Right lobe of liver (tissue), 6 donors: Measurements from ENCODE around the gene ZNF550. TPM values are rescaled to one million over a fixed set of nuclear protein-coding genes. Genes with fewer than 3 reads are reported as not detected.

ENCODE experiments used
- ATAC-seq, 4 donors: fragments of 200-7000 bp; cut with Tn5 transposase; one replicate each; pipeline ENCODE4 v1.9.1; 2020; ENCODE audit warnings: mild to moderate bottlenecking in 4 of 4, moderate library complexity in 4 of 4
- DNase-seq, 3 donors: peaks; one replicate each; pipeline ENCODE4 v3.0.0-alpha.2; 2020
- H3K27ac ChIP-seq, 3 donors: fragments of 200-600 bp; one replicate each; pipeline ENCODE4 v1.8.0; 2022
- H3K27me3 ChIP-seq, 2 donors: fragments of 200-600 bp; one replicate each; pipeline ENCODE4 v1.8.0; 2022
- H3K36me3 ChIP-seq, 4 donors: fragments of 200-600 bp; sonication (generic) in 1 of 4; one replicate each; pipeline versions ENCODE4 v1.5.1 to v1.8.0; 2017 to 2022; ENCODE audit warnings: control low read depth in 1 of 4
- H3K4me1 ChIP-seq, 4 donors: fragments of 200-600 bp; sonication (generic) in 1 of 4; one replicate each; pipeline versions ENCODE4 v1.5.1 to v1.8.0; 2017 to 2022; ENCODE audit warnings: control low read depth in 1 of 4
- H3K4me3 ChIP-seq, 3 donors: fragments of 200-600 bp; one replicate each; pipeline ENCODE4 v1.8.0; 2022
- H3K9me3 ChIP-seq, 4 donors: fragments of 200-600 bp; sonication (generic) in 1 of 4; one replicate each; pipeline versions ENCODE4 v1.5.1 to v1.8.0; 2017 to 2022; ENCODE audit warnings: control low read depth in 1 of 4
- CTCF ChIP-seq, 4 donors: fragments of 200-600 bp in 3 of 4; fragments of 450-650 bp in 1 of 4; IDR thresholded peaks; one replicate each; pipeline versions ENCODE4 v1.5.1 to v1.8.0; 2016 to 2022; ENCODE audit warnings: antibody characterized with exemption in 4 of 4, mild to moderate bottlenecking in 2 of 4
- POLR2A ChIP-seq: fragments of 450-650 bp; IDR thresholded peaks from one replicate; pipeline ENCODE4 v1.6.1; 2017; ENCODE audit warnings: antibody characterized with exemption, mild to moderate bottlenecking
- WGBS: methylation state at CpG from one replicate; pipeline ENCODE4 v1.1.6; 2018; ENCODE audit warnings: low coverage, low lambda C conversion rate; ENCODE audit not compliant: insufficient coverage; ENCODE audit errors: missing lambda C conversion rate; 5-methylcytosine and 5-hydroxymethylcytosine counted together
- intact Hi-C, 2 donors: fragments of 100-400 bp; cut with DNase I; formaldehyde crosslinking; loops; one replicate each; pipeline versions ENCODE4 v1.11.2 to v1.14.1; 2022
- total RNA-seq, 6 experiments: library from RNA; depleted of rRNA in 2 of 6; stranded (reverse); fragments of >200 nt in 2 of 6; fragmentation: NEBNext Ultra II Directional in 3 of 6; extraction: Animal tissue kit (Norgen Biotek cat#: 25700) in 3 of 6; gene quantifications; one replicate each; pipeline versions ENCODE4 v1.1.0 to v1.2.4, GENCODE V29; 2016 to 2023
- donor health status: DM: no; HTN: yes; CAD: no.
- donor health status: DM: no; HTN: no; CAD: no.
- donor health status: DM: no; HTN: no; CAD: no.
- donor health status: DM: no; HTN: yes; CAD: no.
- donor health status: DM: no; HTN: yes; CAD: no.

Gene ZNF550
- total RNA-seq, 6 experiments from 2014 or later: 0.92 to 6.9 (median 2.5) TPM

- no peak for TF ChIP-seq POLR2A
- TF ChIP-seq CTCF (IDR thresholded peaks at IDR 0.05): no peak
- H3K9me3 ChIP-seq: peaks cover 0 to 8% (median 0%) of the 10 kb centered on the region in 4 donors
Measured at GRCh38 chr19:57560049-57560491, 407 bp upstream of the ZNF550 start.

GRCh38 chr19:57559008-57559403, 657 bp downstream of the ZNF550 start:
- peaks cover 0 to 12% (median 9%) of the 10 kb centered on the region in 4 donors for H3K36me3 ChIP-seq
- TF ChIP-seq POLR2A: no peak
- no peak for TF ChIP-seq CTCF (IDR thresholded peaks at IDR 0.05)
- H3K9me3 ChIP-seq: peaks cover 0 to 3% (median 0%) of the 10 kb centered on the region in 4 donors
- ATAC-seq (peak; percentile 17 to 40 (median 19)), DNase-seq (no peak)
- intact Hi-C loops: no loop called here
- peaks cover 0 to 5% (median 0%) of the 10 kb centered on the region in 4 donors for H3K4me1 ChIP-seq
- peak overlapping the region; percentile 82 to 97 (median 85) for H3K4me3 ChIP-seq
- WGBS: under 1% methylated on average over 17 of the region's 22 CpGs
- H3K27ac ChIP-seq: peak overlapping the region in 1 of 3 donors; percentile 11
- no peaks in the 10 kb centered on the region for H3K27me3 ChIP-seq

More at GRCh38 chr19:57560049-57560491, 407 bp upstream of the ZNF550 start:
- Histone ChIP-seq H3K4me1 (peaks cover 0 to 5% (median 0%) of the 10 kb centered on the region in 4 donors), H3K4me3 (peak overlapping the region; percentile 82 to 97 (median 85)), H3K36me3 (peaks cover 0 to 7% (median 4%) of the 10 kb centered on the region in 4 donors), H3K27me3 (no peaks in the 10 kb centered on the region), H3K27ac (no peak overlapping the region)
- 22% methylated on average over 16 of the region's 23 CpGs for WGBS
- ATAC-seq (peak in 2 of 4 donors; percentile 5 to 13), DNase-seq (peak in 1 of 3 donors; percentile 55)
- intact Hi-C loops: no loop called here

GRCh38 chr19:57558525-57558924, 1.1 kb downstream of the ZNF550 start:
- intact Hi-C loops: no loop called here
- DNase-seq: no peak
- Histone ChIP-seq H3K27me3 (no peaks in the 10 kb centered on the region), H3K4me1 (peaks cover 0 to 5% (median 0%) of the 10 kb centered on the region in 4 donors), H3K36me3 (peaks cover 0 to 16% (median 10%) of the 10 kb centered on the region in 4 donors), H3K27ac (no peak overlapping the region), H3K4me3 (peak overlapping the region; percentile 82 to 97 (median 85)), H3K9me3 (peaks cover 0 to 3% (median 0%) of the 10 kb centered on the region in 4 donors)
- 35% methylated on average over 6 of the region's 6 CpGs for WGBS
- no peak for TF ChIP-seq POLR2A
- no peak for TF ChIP-seq CTCF (IDR thresholded peaks at IDR 0.05)
- no peak for ATAC-seq

- H3K4me3 ChIP-seq: no peak overlapping the region
- H3K27me3 ChIP-seq: no peaks in the 10 kb centered on the region
- intact Hi-C loops: no loop called here
- peaks cover 0 to 22% (median 13%) of the 10 kb centered on the region in 4 donors for H3K36me3 ChIP-seq
- ATAC-seq (no peak), DNase-seq (no peak)
- TF ChIP-seq POLR2A: no peak
- no peak for TF ChIP-seq CTCF (IDR thresholded peaks at IDR 0.05)
- no peak overlapping the region for H3K27ac ChIP-seq
- peaks cover 0 to 5% (median 0%) of the 10 kb centered on the region in 4 donors for H3K4me1 ChIP-seq
- H3K9me3 ChIP-seq: peaks cover 0 to 5% (median 1%) of the 10 kb centered on the region in 4 donors
- WGBS: 88% methylated on average over 5 of the region's 5 CpGs
Measured at GRCh38 chr19:57557659-57558058, 2.0 kb downstream of the ZNF550 start.
